PFSK-1 (cell line): ENCODE measurements around the gene S100A13.

ENCODE experiments used
- FOXP2 ChIP-seq: optimal IDR thresholded peaks from 2 replicates; pipeline ENCODE3; 2011; ENCODE audit warnings: borderline replicate concordance, control low read depth, inconsistent platforms; ENCODE audit not compliant: insufficient read depth; ENCODE audit errors: extremely low read length, extremely low read depth
- POLR2AphosphoS5 ChIP-seq: IDR thresholded peaks from 2 replicates; pipeline ENCODE4 v1.6.1; 2012; ENCODE audit warnings: low read depth, mild to moderate bottlenecking, control low read depth, low read length, moderate library complexity
- SIN3A ChIP-seq: IDR thresholded peaks from 2 replicates; pipeline ENCODE4 v1.6.1; 2012; ENCODE audit warnings: mild to moderate bottlenecking, low read length, moderate library complexity, borderline replicate concordance; ENCODE audit not compliant: insufficient read depth
- TAF1 ChIP-seq: IDR thresholded peaks from 2 replicates; pipeline ENCODE4 v1.6.1; 2012; ENCODE audit warnings: low read length, control low read depth, borderline replicate concordance; ENCODE audit not compliant: insufficient read depth
- TF ChIP-seq, protein P1 (sequence below), 2 experiments: IDR thresholded peaks; 2 replicates each; pipeline versions ENCODE4 v1.6.1 to v1.8.0; 2011 to 2012; ENCODE audit warnings: low read depth in 2 of 2, low read length in 2 of 2, control low read depth in 1 of 2, inconsistent platforms in 1 of 2, mild to moderate bottlenecking in 1 of 2, moderate library complexity in 1 of 2; ENCODE audit not compliant: insufficient read depth in 1 of 2

Gene S100A13

GRCh38 chr1:153573351-153573750 is 54.0 kb downstream of the S100A13 start:
- no peak for TF ChIP-seq FOXP2
- TF ChIP-seq SIN3A = no peak
- TF ChIP-seq POLR2AphosphoS5 = no peak
- TF ChIP-seq, protein P1, sequence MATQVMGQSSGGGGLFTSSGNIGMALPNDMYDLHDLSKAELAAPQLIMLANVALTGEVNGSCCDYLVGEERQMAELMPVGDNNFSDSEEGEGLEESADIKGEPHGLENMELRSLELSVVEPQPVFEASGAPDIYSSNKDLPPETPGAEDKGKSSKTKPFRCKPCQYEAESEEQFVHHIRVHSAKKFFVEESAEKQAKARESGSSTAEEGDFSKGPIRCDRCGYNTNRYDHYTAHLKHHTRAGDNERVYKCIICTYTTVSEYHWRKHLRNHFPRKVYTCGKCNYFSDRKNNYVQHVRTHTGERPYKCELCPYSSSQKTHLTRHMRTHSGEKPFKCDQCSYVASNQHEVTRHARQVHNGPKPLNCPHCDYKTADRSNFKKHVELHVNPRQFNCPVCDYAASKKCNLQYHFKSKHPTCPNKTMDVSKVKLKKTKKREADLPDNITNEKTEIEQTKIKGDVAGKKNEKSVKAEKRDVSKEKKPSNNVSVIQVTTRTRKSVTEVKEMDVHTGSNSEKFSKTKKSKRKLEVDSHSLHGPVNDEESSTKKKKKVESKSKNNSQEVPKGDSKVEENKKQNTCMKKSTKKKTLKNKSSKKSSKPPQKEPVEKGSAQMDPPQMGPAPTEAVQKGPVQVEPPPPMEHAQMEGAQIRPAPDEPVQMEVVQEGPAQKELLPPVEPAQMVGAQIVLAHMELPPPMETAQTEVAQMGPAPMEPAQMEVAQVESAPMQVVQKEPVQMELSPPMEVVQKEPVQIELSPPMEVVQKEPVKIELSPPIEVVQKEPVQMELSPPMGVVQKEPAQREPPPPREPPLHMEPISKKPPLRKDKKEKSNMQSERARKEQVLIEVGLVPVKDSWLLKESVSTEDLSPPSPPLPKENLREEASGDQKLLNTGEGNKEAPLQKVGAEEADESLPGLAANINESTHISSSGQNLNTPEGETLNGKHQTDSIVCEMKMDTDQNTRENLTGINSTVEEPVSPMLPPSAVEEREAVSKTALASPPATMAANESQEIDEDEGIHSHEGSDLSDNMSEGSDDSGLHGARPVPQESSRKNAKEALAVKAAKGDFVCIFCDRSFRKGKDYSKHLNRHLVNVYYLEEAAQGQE (IDR thresholded peaks at IDR 0.05; ENCODE audit: insufficient read depth in 1 of 2, low read depth in 2 of 2, low read length in 2 of 2) = no peak
- TF ChIP-seq TAF1 = no peak

DNA sequence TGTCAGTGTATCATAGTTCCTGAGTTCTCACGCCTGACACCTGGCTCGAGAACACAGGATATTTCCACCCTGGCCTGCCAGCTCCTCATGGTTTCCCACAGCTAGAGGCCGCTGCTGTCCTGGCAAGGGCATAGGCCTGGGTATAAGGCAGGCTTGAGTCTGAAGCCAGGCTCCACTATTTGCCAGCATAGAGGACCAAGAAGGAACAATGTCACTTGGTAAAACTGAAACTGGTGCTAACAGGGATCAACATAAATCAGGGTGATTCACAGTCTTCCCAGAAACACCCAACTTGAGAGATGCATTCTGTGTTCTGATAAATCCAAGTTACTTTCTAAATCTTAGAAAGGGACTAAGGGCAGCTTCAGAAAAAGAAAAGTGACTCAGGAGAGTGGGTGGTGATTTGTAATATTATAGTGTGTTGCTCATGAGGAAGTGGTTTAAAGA is 54.7 kb downstream of the S100A13 start:
- TF ChIP-seq POLR2AphosphoS5 (no peak), TAF1 (no peak; the same call in 1 of the 2 replicates), SIN3A (no peak), FOXP2 (no peak)
- TF ChIP-seq, protein P1 (IDR thresholded peaks at IDR 0.05; ENCODE audit: insufficient read depth in 1 of 2, low read depth in 2 of 2, low read length in 2 of 2) = no peak

- TF ChIP-seq TAF1 (no peak), SIN3A (no peak), POLR2AphosphoS5 (no peak), FOXP2 (no peak)
- TF ChIP-seq, protein P1 (IDR thresholded peaks at IDR 0.05; ENCODE audit: insufficient read depth in 1 of 2, low read depth in 2 of 2, low read length in 2 of 2) = no peak
Observed at GRCh38 chr1:153571706-153572105, 55.6 kb downstream of the S100A13 start.

DNA sequence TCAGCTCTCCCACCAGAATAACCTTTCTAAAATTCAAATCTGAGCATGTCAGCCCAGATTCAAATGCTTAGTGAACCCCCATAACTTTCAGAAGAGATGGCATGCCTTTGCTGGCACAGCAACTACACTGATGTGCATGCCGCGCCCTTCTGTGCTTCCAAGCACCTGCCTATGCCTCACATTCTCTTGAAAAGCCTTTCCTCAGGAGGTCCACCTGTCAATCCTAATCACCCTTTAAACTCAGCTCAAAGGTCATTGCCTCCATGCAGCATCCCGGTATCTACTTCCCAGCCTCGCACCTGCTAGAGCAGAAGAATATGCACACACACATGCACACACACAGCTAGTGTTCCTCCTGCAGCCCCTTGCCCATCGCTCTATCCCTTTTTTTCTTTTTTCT is 56.4 kb downstream of the S100A13 start:
- no peak for TF ChIP-seq SIN3A
- no peak for TF ChIP-seq TAF1
- TF ChIP-seq POLR2AphosphoS5 = no peak
- no peak for TF ChIP-seq FOXP2
- TF ChIP-seq, protein P1 (IDR thresholded peaks at IDR 0.05; ENCODE audit: insufficient read depth in 1 of 2, low read depth in 2 of 2, low read length in 2 of 2) = no peak

DNA sequence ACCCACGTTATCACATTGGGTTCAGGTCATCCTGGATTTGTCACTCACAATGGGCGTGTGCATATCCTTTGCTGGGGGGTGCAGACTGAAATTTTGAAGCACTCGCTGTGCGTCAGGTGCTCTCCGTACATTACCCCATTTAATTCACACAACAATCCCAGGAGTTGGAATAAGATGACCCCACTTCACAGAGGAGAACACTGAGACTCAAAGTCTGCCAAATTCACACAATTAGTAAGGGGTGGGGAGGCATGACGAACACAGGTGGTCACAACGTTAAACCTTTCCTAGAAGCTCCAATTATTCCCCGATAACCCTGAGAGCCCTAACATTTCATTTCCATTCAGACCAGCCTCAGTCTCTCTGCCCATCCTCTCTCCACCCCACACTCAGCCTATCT is 57.8 kb downstream of the S100A13 start:
- no peak for TF ChIP-seq TAF1
- TF ChIP-seq POLR2AphosphoS5 = no peak
- TF ChIP-seq FOXP2 = no peak
- TF ChIP-seq SIN3A = no peak
- TF ChIP-seq, protein P1 (IDR thresholded peaks at IDR 0.05; ENCODE audit: insufficient read depth in 1 of 2, low read depth in 2 of 2, low read length in 2 of 2) = no peak
